GM13977 (cell line): Measurements from ENCODE around the gene NTM.

Source experiments
- DNase-seq: peaks from one replicate; pipeline ENCODE4 v3.0.0; 2012; ENCODE audit warnings: low spot score
- in situ Hi-C: fragments of 300-500 bp; cut with MboI; formaldehyde crosslinking; loops from one replicate; pipeline ENCODE4 v1.12.0; 2022; ENCODE audit warnings: low sequenced_read_pairs, low pct_unique_long_range_greater_than_20kb, mixed read lengths, inconsistent platforms; ENCODE audit not compliant: unreplicated experiment
- TF ChIP-seq, protein P1 (sequence below): IDR thresholded peaks from 2 replicates; pipeline ENCODE4 v1.5.1; 2012; ENCODE audit warnings: mild to moderate bottlenecking, control low read depth; ENCODE audit not compliant: insufficient read depth; ENCODE audit errors: extremely low read depth, missing control alignments

Gene NTM

DNA sequence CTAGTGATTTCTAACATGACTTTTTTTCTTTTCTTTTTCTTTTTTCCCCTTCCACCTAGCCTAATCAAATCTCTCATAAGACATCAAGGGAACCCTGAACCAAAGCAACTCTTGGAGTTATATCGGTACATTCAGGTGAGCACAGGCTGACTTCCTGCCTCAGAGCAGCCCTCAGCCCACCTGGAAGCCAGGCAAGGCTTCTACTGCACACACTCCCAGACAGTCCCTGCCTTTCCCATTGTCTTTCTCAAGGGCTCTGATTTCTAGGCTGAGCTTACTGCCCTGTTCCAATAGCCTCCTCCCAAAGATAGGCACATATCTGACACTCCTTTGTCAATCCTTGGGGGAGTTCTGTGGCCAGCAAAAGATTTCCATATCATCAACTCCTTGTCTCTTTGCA, 629.5 kb downstream of the NTM start:
- in situ Hi-C loops: no loop called here
- TF ChIP-seq, protein P1, sequence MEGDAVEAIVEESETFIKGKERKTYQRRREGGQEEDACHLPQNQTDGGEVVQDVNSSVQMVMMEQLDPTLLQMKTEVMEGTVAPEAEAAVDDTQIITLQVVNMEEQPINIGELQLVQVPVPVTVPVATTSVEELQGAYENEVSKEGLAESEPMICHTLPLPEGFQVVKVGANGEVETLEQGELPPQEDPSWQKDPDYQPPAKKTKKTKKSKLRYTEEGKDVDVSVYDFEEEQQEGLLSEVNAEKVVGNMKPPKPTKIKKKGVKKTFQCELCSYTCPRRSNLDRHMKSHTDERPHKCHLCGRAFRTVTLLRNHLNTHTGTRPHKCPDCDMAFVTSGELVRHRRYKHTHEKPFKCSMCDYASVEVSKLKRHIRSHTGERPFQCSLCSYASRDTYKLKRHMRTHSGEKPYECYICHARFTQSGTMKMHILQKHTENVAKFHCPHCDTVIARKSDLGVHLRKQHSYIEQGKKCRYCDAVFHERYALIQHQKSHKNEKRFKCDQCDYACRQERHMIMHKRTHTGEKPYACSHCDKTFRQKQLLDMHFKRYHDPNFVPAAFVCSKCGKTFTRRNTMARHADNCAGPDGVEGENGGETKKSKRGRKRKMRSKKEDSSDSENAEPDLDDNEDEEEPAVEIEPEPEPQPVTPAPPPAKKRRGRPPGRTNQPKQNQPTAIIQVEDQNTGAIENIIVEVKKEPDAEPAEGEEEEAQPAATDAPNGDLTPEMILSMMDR: no peak
- DNase-seq: no peak

DNA sequence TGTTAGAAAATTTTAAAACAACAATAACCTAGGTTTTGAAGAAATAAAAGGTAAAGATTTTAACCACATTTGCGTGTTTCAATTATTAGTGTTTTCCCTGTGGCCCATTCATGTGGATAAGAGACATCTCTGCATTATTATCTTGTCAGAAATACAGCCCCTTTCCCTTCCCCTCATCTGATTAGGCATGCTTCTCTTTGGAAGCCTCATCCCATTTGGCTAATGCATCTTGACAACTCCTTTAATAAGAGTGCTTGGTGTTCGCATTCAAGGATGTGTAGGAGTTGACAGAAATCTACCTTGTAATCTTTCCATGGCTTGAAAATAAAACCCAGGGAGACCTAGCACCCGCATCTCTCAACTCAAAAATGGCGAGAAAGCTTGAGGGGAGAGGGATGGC, 635.5 kb downstream of the NTM start:
- in situ Hi-C loops: no loop called here
- DNase-seq: no peak
- TF ChIP-seq, protein P1: no peak

DNA sequence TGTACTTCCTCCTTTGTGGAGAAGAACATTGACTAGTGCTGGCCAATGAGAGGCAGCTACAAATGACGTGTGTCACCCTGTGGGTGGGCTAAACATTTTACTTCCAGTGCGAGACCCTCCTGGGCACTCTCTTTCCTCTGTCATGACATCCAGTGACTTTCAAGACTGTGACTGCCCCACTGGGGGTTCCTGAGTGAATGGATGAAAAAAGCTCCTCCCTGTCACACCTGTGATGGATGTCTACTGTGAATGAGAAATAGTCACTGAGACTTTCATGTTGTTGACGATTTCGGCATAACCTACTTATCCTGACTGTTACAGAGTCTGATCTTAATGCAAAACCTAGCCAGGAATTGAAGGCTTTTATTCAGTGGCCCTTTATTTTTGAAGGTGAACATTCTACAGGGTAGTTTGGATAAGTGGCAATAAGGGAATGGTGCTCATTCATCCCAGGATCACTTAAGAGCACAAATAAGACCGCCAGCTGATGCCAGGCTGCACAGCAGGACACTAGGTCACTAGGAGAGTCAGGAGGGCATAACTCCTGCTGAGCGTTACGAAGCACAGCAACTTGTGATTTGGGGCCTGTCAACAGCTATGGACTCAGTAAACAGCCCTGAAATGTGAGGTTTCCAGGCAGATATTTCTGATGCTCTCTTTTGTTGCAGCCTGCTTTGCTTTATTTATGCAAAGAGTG, 636.6 kb downstream of the NTM start:
- in situ Hi-C loops: no loop called here
- no peak for DNase-seq
- TF ChIP-seq, protein P1: no peak

DNA sequence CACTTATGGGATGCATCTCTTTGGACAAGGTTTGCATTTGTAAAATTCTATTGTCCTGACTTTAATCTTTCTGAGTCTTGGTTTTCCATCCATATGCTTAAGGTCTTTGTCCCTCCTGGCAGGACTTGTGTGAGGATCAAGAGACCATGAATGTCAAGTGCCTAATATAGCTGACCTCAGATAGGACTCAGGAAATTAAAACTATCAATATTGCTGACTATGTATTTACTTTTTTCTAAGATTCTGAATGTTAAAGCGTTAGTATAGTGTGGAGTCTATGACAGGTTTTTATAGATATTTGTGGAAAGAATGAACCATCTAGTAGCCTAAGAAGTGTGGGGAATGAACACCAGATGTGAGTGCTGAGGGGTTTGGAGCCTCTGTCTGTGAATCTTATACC, 637.8 kb downstream of the NTM start:
- TF ChIP-seq, protein P1: no peak
- DNase-seq: no peak
- in situ Hi-C loops: no loop called here

DNA sequence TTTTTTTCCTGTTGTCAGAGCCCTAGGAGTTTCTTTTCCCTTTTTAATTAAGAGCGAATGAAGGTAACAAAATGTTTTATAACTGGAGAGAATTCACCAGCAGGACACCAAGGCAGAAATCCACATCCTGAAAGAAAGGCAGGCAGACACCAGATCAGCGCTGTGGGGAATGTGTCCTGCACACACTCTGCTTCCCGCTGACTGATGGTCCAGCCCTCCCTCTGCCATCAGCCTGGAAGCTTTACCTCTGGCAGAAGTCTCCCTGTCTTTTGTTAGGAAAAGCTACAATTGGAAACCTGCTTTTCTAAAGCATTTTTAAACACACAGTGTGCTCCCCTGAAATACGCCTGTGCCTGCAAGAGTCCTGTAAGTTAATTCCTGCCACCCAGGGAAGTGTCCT, 638.5 kb downstream of the NTM start:
- in situ Hi-C loops: no loop called here
- no peak for DNase-seq
- TF ChIP-seq, protein P1: no peak

DNA sequence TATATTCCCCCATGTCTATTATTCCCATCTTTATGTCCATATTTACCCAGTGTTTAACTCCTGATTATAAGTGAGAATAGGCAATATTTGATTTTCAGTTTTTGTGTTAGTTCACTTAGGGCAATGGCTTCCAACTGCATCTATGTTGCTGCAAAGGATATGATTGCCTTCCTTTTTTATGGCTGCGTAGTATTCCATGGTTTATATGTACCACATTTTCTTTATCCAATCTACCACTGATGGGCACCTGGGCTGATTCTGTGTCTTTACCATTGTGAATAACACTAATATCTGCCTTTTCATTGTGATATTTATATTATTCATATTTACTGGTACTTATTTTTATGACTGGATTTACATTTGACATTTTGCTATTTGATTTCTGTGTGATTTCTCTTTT, 649.6 kb downstream of the NTM start:
- no peak for DNase-seq
- in situ Hi-C loops: no loop called here
- TF ChIP-seq, protein P1: no peak
